CD4-positive, alpha-beta memory T cell (primary cell): ENCODE results near the gene SLC25A13. TPM values are rescaled to one million over a fixed set of nuclear protein-coding genes. Genes with fewer than 3 reads are reported as not detected.

Experiments used
- CTCF ChIA-PET: fragments of 350-600 bp; sonication (Branson Sonifier 250); formaldehyde crosslinking; loops from one replicate; lab custom pipeline; 2021; ENCODE audit warnings: inconsistent platforms; ENCODE audit not compliant: partially characterized antibody; lab: Charles Lee
- POLR2A ChIA-PET: fragments of 350-600 bp; sonication (Branson Sonifier 250); formaldehyde crosslinking; loops from one replicate; lab custom pipeline; 2021; ENCODE audit not compliant: partially characterized antibody; lab: Charles Lee
- DNase-seq, 5 donors: peaks; one replicate each; pipeline versions ENCODE4 v3.0.0 to v3.0.0-alpha.2; 2020 to 2022; ENCODE audit warnings: mixed read lengths in 1 of 5
- H3K27ac ChIP-seq: one replicate; pipeline ENCODE4 v1.7.0; 2013; ENCODE audit warnings: low read depth, low read length
- H3K27me3 ChIP-seq: 2 replicates; pipeline ENCODE4 v1.7.0; 2013; ENCODE audit warnings: mild to moderate bottlenecking, low read length, moderate library complexity; ENCODE audit not compliant: insufficient read depth
- H3K36me3 ChIP-seq: 2 replicates; pipeline ENCODE4 v1.7.0; 2013; ENCODE audit warnings: mild to moderate bottlenecking, low read length, moderate library complexity; ENCODE audit not compliant: insufficient read depth
- H3K4me1 ChIP-seq: 2 replicates; pipeline ENCODE4 v1.7.0; 2013; ENCODE audit warnings: mild to moderate bottlenecking, low read length, moderate library complexity; ENCODE audit not compliant: insufficient read depth
- H3K4me3 ChIP-seq, 2 donors: one replicate each; pipeline ENCODE4 v1.7.0; 2013; ENCODE audit warnings: low read length in 2 of 2, mild to moderate bottlenecking in 1 of 2
- H3K9me3 ChIP-seq, 2 donors: one replicate each; pipeline ENCODE4 v1.7.0; 2013; ENCODE audit warnings: low read length in 2 of 2, control low read depth in 1 of 2; ENCODE audit not compliant: control insufficient read depth in 1 of 2
- H3K27ac Mint-ChIP-seq, 7 donors: one replicate each; pipeline ENCODE4 v1.8.0; 2020 to 2021; ENCODE audit warnings: mixed read lengths in 7 of 7, mild to moderate bottlenecking in 6 of 7, inconsistent platforms in 3 of 7, moderate library complexity in 3 of 7
- H3K27me3 Mint-ChIP-seq, 2 donors: one replicate each; pipeline ENCODE4 v1.8.0; 2020 to 2021; ENCODE audit warnings: mixed read lengths in 2 of 2
- H3K36me3 Mint-ChIP-seq, 2 donors: one replicate each; pipeline ENCODE4 v1.8.0; 2020 to 2021; ENCODE audit warnings: mixed read lengths in 2 of 2, inconsistent platforms in 1 of 2, mild to moderate bottlenecking in 1 of 2
- H3K4me1 Mint-ChIP-seq, 4 donors: one replicate each; pipeline ENCODE4 v1.8.0; 2020 to 2021; ENCODE audit warnings: mixed read lengths in 4 of 4, mild to moderate bottlenecking in 1 of 4
- H3K4me3 Mint-ChIP-seq, 8 donors: one replicate each; pipeline ENCODE4 v1.8.0; 2020 to 2021; ENCODE audit warnings: mixed read lengths in 8 of 8, mild to moderate bottlenecking in 7 of 8, moderate library complexity in 6 of 8, inconsistent platforms in 3 of 8
- H3K9me3 Mint-ChIP-seq, 8 donors: one replicate each; pipeline ENCODE4 v1.8.0; 2020 to 2021; ENCODE audit warnings: mixed read lengths in 8 of 8, mild to moderate bottlenecking in 5 of 8, inconsistent platforms in 3 of 8, moderate library complexity in 1 of 8
- intact Hi-C: fragments of 100-400 bp; cut with micrococcal nuclease; formaldehyde crosslinking; loops from one replicate; pipeline ENCODE4 v1.15.1; 2023
- polyA plus RNA-seq, 2 donors: library from polyadenylated mRNA; unstranded; fragments of 300-500 nt; fragmentation: Illumina TruSeq; gene quantifications; one replicate each; pipeline ENCODE4 v1.2.3, GENCODE V29; 2021
- total RNA-seq, 2 experiments: library from RNA; stranded (reverse); gene quantifications; one replicate each; pipeline ENCODE4 v1.2.3, GENCODE V29; 2021

Gene SLC25A13
- total and polyA plus RNA-seq, 4 experiments from 2014 or later: 5.2 to 12.2 (median 8.2) TPM

GRCh38 chr7:96111405-96111804, 210.5 kb downstream of the SLC25A13 start:
- Mint-ChIP-seq H3K27me3 (peaks cover 6 to 14% of the 10 kb centered on the region in 2 donors), H3K36me3 (no peaks in the 10 kb centered on the region), H3K4me3 (no peak overlapping the region), H3K4me1 (no peaks in the 10 kb centered on the region), H3K9me3 (peaks cover 0 to 4% (median 2%) of the 10 kb centered on the region in 8 donors), H3K27ac (no peak overlapping the region)
- no peaks in the 10 kb centered on the region for H3K9me3 ChIP-seq
- ChIA-PET CTCF (no interaction called here), POLR2A (no interaction called here)
- H3K27me3 ChIP-seq: no peaks in the 10 kb centered on the region
- intact Hi-C loops: no loop called here
- no peaks in the 10 kb centered on the region for H3K36me3 ChIP-seq
- no peaks in the 10 kb centered on the region for H3K4me1 ChIP-seq
- DNase-seq: no peak
- H3K4me3 ChIP-seq: no peak overlapping the region
- no peak overlapping the region for H3K27ac ChIP-seq

DNA sequence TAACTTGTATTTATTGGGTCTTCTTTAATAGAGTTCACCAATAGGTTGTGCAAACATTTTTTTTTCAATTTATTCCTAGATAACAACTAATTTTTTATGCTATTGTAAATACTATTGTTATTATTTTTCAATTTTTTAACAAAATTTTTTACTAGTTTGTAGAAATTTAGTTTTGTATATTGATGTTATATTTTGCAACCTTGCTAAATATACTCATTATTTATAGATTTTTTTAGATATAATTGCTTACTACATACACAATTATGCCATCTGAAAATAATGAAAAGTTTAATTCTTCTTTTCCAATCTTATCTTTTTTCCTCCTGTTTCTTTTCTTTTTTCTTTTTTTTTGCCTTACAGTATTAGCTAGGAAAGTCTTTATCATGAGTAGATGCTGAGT, 216.9 kb downstream of the SLC25A13 start:
- H3K4me1 ChIP-seq: no peaks in the 10 kb centered on the region
- H3K9me3 ChIP-seq: no peaks in the 10 kb centered on the region
- peaks cover 0 to 4% (median 0%) of the 10 kb centered on the region in 8 donors for H3K9me3 Mint-ChIP-seq
- no peak overlapping the region for H3K4me3 ChIP-seq
- DNase-seq: no peak
- H3K36me3 ChIP-seq: no peaks in the 10 kb centered on the region
- intact Hi-C loops: no loop called here
- POLR2A ChIA-PET: no interaction called here
- no peaks in the 10 kb centered on the region for H3K36me3 Mint-ChIP-seq
- CTCF ChIA-PET: no interaction called here
- H3K27me3 ChIP-seq: no peaks in the 10 kb centered on the region
- H3K4me3 Mint-ChIP-seq: no peak overlapping the region
- H3K27ac ChIP-seq: no peak overlapping the region
- H3K4me1 Mint-ChIP-seq: no peaks in the 10 kb centered on the region
- no peak overlapping the region for H3K27ac Mint-ChIP-seq
- peaks cover 1 to 4% of the 10 kb centered on the region in 2 donors for H3K27me3 Mint-ChIP-seq

- ChIA-PET POLR2A (no interaction called here), CTCF (no interaction called here)
- Mint-ChIP-seq H3K9me3 (peaks cover 0 to 13% (median 5%) of the 10 kb centered on the region in 8 donors), H3K36me3 (no peaks in the 10 kb centered on the region), H3K27me3 (peaks cover 0 to 4% of the 10 kb centered on the region in 2 donors), H3K4me1 (no peaks in the 10 kb centered on the region), H3K27ac (no peak overlapping the region), H3K4me3 (no peak overlapping the region)
- no peaks in the 10 kb centered on the region for H3K27me3 ChIP-seq
- no peak for DNase-seq
- no peaks in the 10 kb centered on the region for H3K36me3 ChIP-seq
- intact Hi-C loops: no loop called here
- H3K4me3 ChIP-seq: no peak overlapping the region
- H3K9me3 ChIP-seq: no peaks in the 10 kb centered on the region
- no peaks in the 10 kb centered on the region for H3K4me1 ChIP-seq
- no peak overlapping the region for H3K27ac ChIP-seq
Measured at GRCh38 chr7:96102096-96102811, 219.6 kb downstream of the SLC25A13 start.

GRCh38 chr7:96100737-96101136, 221.2 kb downstream of the SLC25A13 start:
- ChIA-PET POLR2A (no interaction called here), CTCF (interaction anchor here (0.9 kb wide), 2 partner anchors 12 to 170 kb away, joined by 3 read pairs; no protein-coding TSS in a partner anchor)
- Histone ChIP-seq H3K9me3 (no peaks in the 10 kb centered on the region), H3K36me3 (no peaks in the 10 kb centered on the region), H3K4me3 (no peak overlapping the region), H3K27me3 (no peaks in the 10 kb centered on the region), H3K27ac (no peak overlapping the region), H3K4me1 (no peaks in the 10 kb centered on the region)
- H3K9me3 Mint-ChIP-seq: peaks cover 0 to 13% (median 5%) of the 10 kb centered on the region in 8 donors
- no peak overlapping the region for H3K27ac Mint-ChIP-seq
- H3K36me3 Mint-ChIP-seq: no peaks in the 10 kb centered on the region
- intact Hi-C loops: no loop called here
- no peaks in the 10 kb centered on the region for H3K4me1 Mint-ChIP-seq
- DNase-seq: no peak
- H3K27me3 Mint-ChIP-seq: peaks cover 0 to 5% of the 10 kb centered on the region in 2 donors
- no peak overlapping the region for H3K4me3 Mint-ChIP-seq

DNA sequence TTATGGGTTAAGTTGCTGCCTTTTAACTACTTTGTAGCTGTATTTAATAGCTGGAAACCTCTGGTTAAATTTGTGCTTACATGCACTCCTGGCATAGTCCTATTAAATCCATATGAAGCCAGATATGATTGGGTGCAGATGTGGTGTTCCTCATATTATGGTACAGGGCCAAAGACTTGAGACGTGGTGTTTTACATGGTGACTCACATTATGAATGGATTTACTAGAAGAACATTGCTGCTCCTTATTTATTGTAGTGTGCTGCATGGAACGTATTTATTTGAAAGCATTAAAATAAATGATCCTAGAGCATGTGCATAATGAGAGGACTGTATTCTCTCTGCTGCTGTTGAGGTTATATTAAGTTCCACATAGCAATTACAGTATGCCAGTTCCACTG, 224.1 kb downstream of the SLC25A13 start:
- Mint-ChIP-seq H3K4me3 (no peak overlapping the region), H3K27me3 (peaks cover 2 to 11% of the 10 kb centered on the region in 2 donors), H3K4me1 (no peaks in the 10 kb centered on the region), H3K9me3 (peaks cover 0 to 13% (median 5%) of the 10 kb centered on the region in 8 donors), H3K36me3 (no peaks in the 10 kb centered on the region), H3K27ac (no peak overlapping the region)
- intact Hi-C loops: no loop called here
- DNase-seq: no peak
- no peaks in the 10 kb centered on the region for H3K4me1 ChIP-seq
- ChIA-PET POLR2A (no interaction called here), CTCF (no interaction called here)
- H3K27me3 ChIP-seq: no peaks in the 10 kb centered on the region
- H3K9me3 ChIP-seq: no peaks in the 10 kb centered on the region
- no peak overlapping the region for H3K27ac ChIP-seq
- no peak overlapping the region for H3K4me3 ChIP-seq
- no peaks in the 10 kb centered on the region for H3K36me3 ChIP-seq

- CTCF ChIA-PET: no interaction called here
- Histone ChIP-seq H3K27ac (no peak overlapping the region), H3K36me3 (no peaks in the 10 kb centered on the region)
Measured at GRCh38 chr7:96093435-96093834, 228.5 kb downstream of the SLC25A13 start.

GRCh38 chr7:96090756-96091155, 231.1 kb downstream of the SLC25A13 start:
- H3K4me3 Mint-ChIP-seq: no peak overlapping the region
- H3K9me3 Mint-ChIP-seq: no peaks in the 10 kb centered on the region
- H3K4me1 Mint-ChIP-seq: no peaks in the 10 kb centered on the region
- no peak for DNase-seq
- Histone ChIP-seq H3K9me3 (no peaks in the 10 kb centered on the region), H3K36me3 (no peaks in the 10 kb centered on the region), H3K4me1 (no peaks in the 10 kb centered on the region), H3K27ac (no peak overlapping the region), H3K27me3 (no peaks in the 10 kb centered on the region), H3K4me3 (no peak overlapping the region)
- no peaks in the 10 kb centered on the region for H3K36me3 Mint-ChIP-seq
- intact Hi-C loops: no loop called here
- no peak overlapping the region for H3K27ac Mint-ChIP-seq
- peaks cover 7 to 8% of the 10 kb centered on the region in 2 donors for H3K27me3 Mint-ChIP-seq
- POLR2A ChIA-PET: no interaction called here
- CTCF ChIA-PET: no interaction called here

More at GRCh38 chr7:96093435-96093834, 228.5 kb downstream of the SLC25A13 start:
- no peaks in the 10 kb centered on the region for H3K9me3 ChIP-seq
- H3K4me3 ChIP-seq: no peak overlapping the region
- no peaks in the 10 kb centered on the region for H3K27me3 ChIP-seq
- intact Hi-C loops: no loop called here
- H3K4me3 Mint-ChIP-seq: no peak overlapping the region
- no peaks in the 10 kb centered on the region for H3K4me1 Mint-ChIP-seq
- H3K9me3 Mint-ChIP-seq: peaks cover 0 to 3% (median 0%) of the 10 kb centered on the region in 8 donors
- POLR2A ChIA-PET: no interaction called here
- H3K27me3 Mint-ChIP-seq: peaks cover 7 to 11% of the 10 kb centered on the region in 2 donors
- H3K4me1 ChIP-seq: no peaks in the 10 kb centered on the region
- H3K36me3 Mint-ChIP-seq: no peaks in the 10 kb centered on the region
- DNase-seq: no peak
- H3K27ac Mint-ChIP-seq: no peak overlapping the region
